GM21515 (cell line): ENCODE data around the gene EHMT1.
"Not testable (repeated sequence)": the region's sequence is repeated elsewhere in the genome, so short reads cannot be mapped to it uniquely, and the experiment has no call there.

ENCODE experiments used
- ATAC-seq: cut with Tn5 transposase; IDR thresholded peaks from one replicate; pipeline ENCODE4 v1.9.1; 2021; ENCODE audit not compliant: unreplicated experiment

EHMT1 gene

GRCh38 chr9:137880160-137880975 is 261.6 kb downstream of the EHMT1 start:
- ATAC-seq = no peak

GRCh38 chr9:137880976-137881530 is 262.2 kb downstream of the EHMT1 start:
- ATAC-seq = no peak

GRCh38 chr9:137881591-137882505 is 263.0 kb downstream of the EHMT1 start:
- no peak for ATAC-seq

DNA sequence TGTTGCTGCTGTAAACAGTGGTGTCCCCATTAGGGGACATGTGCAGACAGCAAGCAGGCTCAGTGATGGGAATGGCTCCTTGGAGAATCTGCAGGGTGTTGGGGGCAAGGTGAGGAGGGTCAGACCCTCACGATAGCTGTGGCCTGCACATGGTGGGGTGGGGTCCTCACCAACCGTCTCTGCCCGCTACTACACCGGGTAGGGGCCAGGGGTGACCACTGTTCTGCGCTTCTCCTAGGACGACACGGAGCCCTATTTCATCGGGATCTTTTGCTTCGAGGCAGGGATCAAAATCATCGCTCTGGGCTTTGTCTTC is 263.7 kb downstream of the EHMT1 start:
- no peak for ATAC-seq

- ATAC-seq = not testable (repeated sequence)
Observed at GRCh38 chr9:137883977-137884376, 265.2 kb downstream of the EHMT1 start.

DNA sequence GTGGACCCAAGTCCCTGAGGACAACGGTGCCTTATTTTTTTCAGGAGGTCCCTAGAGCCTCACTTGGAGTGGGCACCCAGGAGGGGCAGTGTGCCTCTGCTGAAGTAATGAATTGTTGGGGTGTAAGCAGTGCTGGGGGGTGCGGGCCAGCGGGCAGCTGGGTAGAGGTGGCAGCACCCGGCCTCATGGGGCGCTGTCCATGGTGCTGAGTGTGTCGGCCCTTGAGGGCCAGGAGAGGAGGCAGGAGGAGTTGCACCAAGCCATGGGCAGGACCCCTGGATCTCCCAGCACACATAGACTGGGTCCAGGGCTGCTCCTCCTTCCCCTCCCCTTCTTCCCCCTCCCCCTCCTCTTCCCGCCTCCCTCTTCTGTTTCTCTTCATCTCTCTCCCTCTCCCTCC is 265.7 kb downstream of the EHMT1 start:
- ATAC-seq = not testable (repeated sequence)

DNA sequence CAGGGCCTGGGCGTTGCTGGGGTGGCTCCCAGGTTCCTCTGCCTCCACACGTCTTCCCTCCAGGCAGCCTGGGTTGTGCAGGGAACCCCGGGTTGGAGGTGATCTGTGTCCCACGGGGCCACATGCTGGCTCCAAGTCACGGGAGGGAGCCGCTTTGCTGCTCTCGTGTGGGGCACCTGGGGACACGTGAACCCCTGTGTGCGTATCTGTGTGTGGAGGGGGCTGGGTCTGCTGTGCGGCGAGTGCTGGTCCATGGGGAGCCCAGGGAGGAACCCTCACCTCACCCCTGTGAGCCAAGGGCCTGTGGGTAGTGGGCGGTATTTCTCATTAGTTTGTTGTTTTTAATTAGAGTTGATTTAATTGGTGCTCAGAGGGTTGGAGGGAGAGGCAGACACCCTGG is 266.3 kb downstream of the EHMT1 start:
- ATAC-seq = not testable (repeated sequence)
